ENCODE measurements around the gene CDK3. TPM values are rescaled to one million over a fixed set of nuclear protein-coding genes. Genes with fewer than 3 reads are reported as not detected.

The CDK3 gene
- total RNA-seq, 1 donor from 2014 or later: 11.5 TPM

DNA sequence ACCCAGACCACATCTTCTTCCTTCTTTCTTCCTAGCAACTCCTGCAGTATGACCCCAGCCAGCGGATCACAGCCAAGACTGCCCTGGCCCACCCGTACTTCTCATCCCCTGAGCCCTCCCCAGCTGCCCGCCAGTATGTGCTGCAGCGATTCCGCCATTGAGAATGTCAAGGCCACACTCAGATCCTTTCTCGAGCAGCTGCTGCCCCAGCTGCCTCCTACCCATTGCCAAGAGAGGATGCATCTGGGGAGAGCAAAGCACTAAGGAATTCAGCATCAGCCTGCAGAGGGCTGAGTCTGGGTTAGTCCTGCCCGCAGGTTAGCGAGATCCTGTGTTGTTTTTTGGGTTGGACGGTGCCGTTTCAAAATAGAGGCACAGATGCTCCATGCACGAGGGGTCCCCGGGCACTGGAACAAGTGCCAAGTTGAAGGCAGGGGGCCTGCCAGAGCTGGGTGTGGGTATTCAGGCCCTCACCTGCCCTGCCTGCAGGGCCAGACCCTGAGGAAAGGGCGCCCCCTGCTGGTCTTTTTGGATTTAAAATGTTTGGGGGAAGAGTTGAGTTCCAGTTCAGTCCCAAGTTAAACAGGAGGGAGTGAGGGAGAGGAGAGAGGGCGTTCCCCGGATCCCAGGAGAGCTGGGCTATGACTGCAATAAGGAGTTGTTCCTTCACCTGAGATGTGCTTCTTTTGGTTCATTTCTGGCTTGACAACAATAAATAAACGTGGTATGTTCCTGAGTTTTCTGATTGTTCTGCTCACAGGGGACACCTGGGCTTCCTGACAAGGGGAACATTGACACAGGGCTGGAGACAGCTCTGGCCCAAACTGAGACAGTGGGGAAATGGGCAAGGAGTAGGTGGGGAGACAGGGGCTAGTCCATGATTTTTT, 4.9 kb downstream of the CDK3 start:
- no peaks in the 10 kb centered on the region for H3K27me3 Mint-ChIP-seq
- DNase-seq (ENCODE audit: extremely low spot score, unreplicated experiment): peak; percentile 89
- peak overlapping the region; percentile 89 for H3K27ac Mint-ChIP-seq
- H3K36me3 Mint-ChIP-seq: peaks cover 8% of the 10 kb centered on the region
- no peak overlapping the region for H3K4me3 Mint-ChIP-seq
- no peaks in the 10 kb centered on the region for H3K9me3 Mint-ChIP-seq
- TF ChIP-seq CTCF (conservative IDR thresholded peaks at IDR 0.05): peak; percentile 87
- peaks cover 8% of the 10 kb centered on the region for H3K4me1 Mint-ChIP-seq (ENCODE audit: unreplicated experiment)

DNA sequence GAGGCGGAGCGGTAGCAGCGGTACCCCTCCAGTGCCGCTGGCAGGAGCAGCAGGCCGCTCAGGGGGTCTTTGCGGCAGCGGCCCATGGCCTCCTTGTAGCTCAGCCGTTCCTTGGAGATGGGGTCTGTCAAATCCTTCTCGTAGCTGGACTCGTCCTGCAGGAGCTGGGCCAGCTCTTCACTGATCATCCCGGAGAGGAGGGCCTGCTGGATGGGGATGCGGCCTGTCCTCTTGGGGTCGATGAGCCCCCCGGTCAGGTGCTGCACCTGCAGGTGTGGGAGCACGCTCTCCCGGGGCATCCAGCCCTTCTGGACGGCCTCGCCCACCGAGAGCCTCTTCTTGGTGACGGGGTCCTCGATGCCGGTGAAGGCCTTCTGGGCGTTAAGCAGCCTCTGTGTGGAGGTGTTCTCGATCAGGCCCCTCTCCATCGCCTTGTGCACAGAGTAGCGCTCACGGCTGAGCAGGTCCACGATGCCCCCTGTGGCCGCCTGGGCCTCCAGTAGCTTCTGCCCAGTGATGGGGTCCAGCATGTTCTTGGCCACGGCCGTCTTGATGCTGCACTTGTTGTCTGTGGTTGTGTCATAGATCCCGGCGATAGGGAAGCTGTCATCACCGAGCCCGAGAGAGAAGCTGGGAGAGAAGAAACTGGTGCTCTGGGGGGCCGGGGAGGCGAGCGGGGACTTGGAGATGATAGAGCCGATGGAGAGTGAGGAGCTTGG, 6.6 kb downstream of the CDK3 start:
- no peaks in the 10 kb centered on the region for H3K27me3 Mint-ChIP-seq
- no peak for TF ChIP-seq CTCF (conservative IDR thresholded peaks at IDR 0.05)
- DNase-seq (ENCODE audit: extremely low spot score, unreplicated experiment): no peak
- H3K4me3 Mint-ChIP-seq: no peak overlapping the region
- H3K36me3 Mint-ChIP-seq: peaks cover 8% of the 10 kb centered on the region
- H3K4me1 Mint-ChIP-seq (ENCODE audit: unreplicated experiment): peaks cover 8% of the 10 kb centered on the region
- no peaks in the 10 kb centered on the region for H3K9me3 Mint-ChIP-seq
- H3K27ac Mint-ChIP-seq: no peak overlapping the region

GRCh38 chr17:76007850-76008165, 7.2 kb downstream of the CDK3 start:
- Mint-ChIP-seq H3K27me3 (no peaks in the 10 kb centered on the region), H3K9me3 (no peaks in the 10 kb centered on the region), H3K4me3 (no peak overlapping the region), H3K27ac (no peak overlapping the region), H3K36me3 (peaks cover 8% of the 10 kb centered on the region), H3K4me1 (ENCODE audit: unreplicated experiment) (peaks cover 8% of the 10 kb centered on the region)
- no peak for TF ChIP-seq CTCF (conservative IDR thresholded peaks at IDR 0.05)
- DNase-seq (ENCODE audit: extremely low spot score, unreplicated experiment): no peak

GRCh38 chr17:76008208-76008607, 7.6 kb downstream of the CDK3 start:
- peaks cover 8% of the 10 kb centered on the region for H3K4me1 Mint-ChIP-seq (ENCODE audit: unreplicated experiment)
- no peak overlapping the region for H3K27ac Mint-ChIP-seq
- H3K27me3 Mint-ChIP-seq: no peaks in the 10 kb centered on the region
- no peak overlapping the region for H3K4me3 Mint-ChIP-seq
- peak; percentile 63 for DNase-seq (ENCODE audit: extremely low spot score, unreplicated experiment)
- no peak for TF ChIP-seq CTCF (conservative IDR thresholded peaks at IDR 0.05)
- peaks cover 8% of the 10 kb centered on the region for H3K36me3 Mint-ChIP-seq
- no peaks in the 10 kb centered on the region for H3K9me3 Mint-ChIP-seq

- H3K9me3 Mint-ChIP-seq: no peaks in the 10 kb centered on the region
- H3K27ac Mint-ChIP-seq: no peak overlapping the region
- no peak for TF ChIP-seq CTCF (conservative IDR thresholded peaks at IDR 0.05)
- H3K27me3 Mint-ChIP-seq: no peaks in the 10 kb centered on the region
- peaks cover 9% of the 10 kb centered on the region for H3K4me1 Mint-ChIP-seq (ENCODE audit: unreplicated experiment)
- DNase-seq (ENCODE audit: extremely low spot score, unreplicated experiment): peak; percentile 71
- H3K36me3 Mint-ChIP-seq: peaks cover 8% of the 10 kb centered on the region
- H3K4me3 Mint-ChIP-seq: no peak overlapping the region
Measured at GRCh38 chr17:76008630-76009425, 8.2 kb downstream of the CDK3 start.
